ENCODE results near the gene CDH24. TPM values are rescaled to one million over a fixed set of nuclear protein-coding genes. Genes with fewer than 3 reads are reported as not detected.
A peak's percentile ranks its signal among the peaks of the same experiment; 100 is the strongest.

The CDH24 gene
- total RNA-seq, 1 experiment from 2014 or later: 17.9 TPM

- no peaks in the 10 kb centered on the region for H3K9me3 Mint-ChIP-seq
- POLR2A ChIA-PET: interaction anchor here (1.4 to 2.0 kb wide), 2 partner anchors 25 to 51 kb away, joined by 3 to 4 read pairs; partner anchors contain the start of gene AJUBA
- TF ChIP-seq, protein P1, sequence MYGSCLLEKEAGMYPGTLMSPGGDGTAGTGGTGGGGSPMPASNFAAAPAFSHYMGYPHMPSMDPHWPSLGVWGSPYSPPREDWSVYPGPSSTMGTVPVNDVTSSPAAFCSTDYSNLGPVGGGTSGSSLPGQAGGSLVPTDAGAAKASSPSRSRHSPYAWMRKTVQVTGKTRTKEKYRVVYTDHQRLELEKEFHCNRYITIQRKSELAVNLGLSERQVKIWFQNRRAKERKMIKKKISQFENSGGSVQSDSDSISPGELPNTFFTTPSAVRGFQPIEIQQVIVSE (CRISPR knock-in tag; IDR thresholded peaks at IDR 0.05; ENCODE audit: borderline replicate concordance): no peak
- TF ChIP-seq, protein P2, sequence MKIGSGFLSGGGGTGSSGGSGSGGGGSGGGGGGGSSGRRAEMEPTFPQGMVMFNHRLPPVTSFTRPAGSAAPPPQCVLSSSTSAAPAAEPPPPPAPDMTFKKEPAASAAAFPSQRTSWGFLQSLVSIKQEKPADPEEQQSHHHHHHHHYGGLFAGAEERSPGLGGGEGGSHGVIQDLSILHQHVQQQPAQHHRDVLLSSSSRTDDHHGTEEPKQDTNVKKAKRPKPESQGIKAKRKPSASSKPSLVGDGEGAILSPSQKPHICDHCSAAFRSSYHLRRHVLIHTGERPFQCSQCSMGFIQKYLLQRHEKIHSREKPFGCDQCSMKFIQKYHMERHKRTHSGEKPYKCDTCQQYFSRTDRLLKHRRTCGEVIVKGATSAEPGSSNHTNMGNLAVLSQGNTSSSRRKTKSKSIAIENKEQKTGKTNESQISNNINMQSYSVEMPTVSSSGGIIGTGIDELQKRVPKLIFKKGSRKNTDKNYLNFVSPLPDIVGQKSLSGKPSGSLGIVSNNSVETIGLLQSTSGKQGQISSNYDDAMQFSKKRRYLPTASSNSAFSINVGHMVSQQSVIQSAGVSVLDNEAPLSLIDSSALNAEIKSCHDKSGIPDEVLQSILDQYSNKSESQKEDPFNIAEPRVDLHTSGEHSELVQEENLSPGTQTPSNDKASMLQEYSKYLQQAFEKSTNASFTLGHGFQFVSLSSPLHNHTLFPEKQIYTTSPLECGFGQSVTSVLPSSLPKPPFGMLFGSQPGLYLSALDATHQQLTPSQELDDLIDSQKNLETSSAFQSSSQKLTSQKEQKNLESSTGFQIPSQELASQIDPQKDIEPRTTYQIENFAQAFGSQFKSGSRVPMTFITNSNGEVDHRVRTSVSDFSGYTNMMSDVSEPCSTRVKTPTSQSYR (CRISPR knock-in tag; IDR thresholded peaks at IDR 0.05): no peak
- TF ChIP-seq GABPB1 (CRISPR knock-in tag; IDR thresholded peaks at IDR 0.05): 0 out of 2 replicates have a peak, but pooled peaks have one; percentile 13
- CTCF ChIA-PET: interaction anchor here (1.1 to 1.3 kb wide), 2 partner anchors 9 to 27 kb away, joined by 4 read pairs; partner anchors contain the start of gene PSMB11
- DNase-seq (ENCODE audit: low spot score): no peak
- peak overlapping the region; percentile 96 for H3K4me3 Mint-ChIP-seq
- H3K4me1 Mint-ChIP-seq: peaks cover 18% of the 10 kb centered on the region
- no peaks in the 10 kb centered on the region for H3K27me3 Mint-ChIP-seq (ENCODE audit: low read depth)
- no peak for ATAC-seq
- H3K36me3 Mint-ChIP-seq: peaks cover 44% of the 10 kb centered on the region
- peak overlapping the region; percentile 72 for H3K27ac Mint-ChIP-seq
Observed at GRCh38 chr14:23033251-23033727, 24.0 kb downstream of the CDH24 start.

GRCh38 chr14:23030936-23031335 is 26.4 kb downstream of the CDH24 start:
- POLR2A ChIA-PET: no interaction called here
- CTCF ChIA-PET: interaction anchor here (0.9 kb wide), 1 partner anchor 45 kb away, joined by 3 read pairs; no protein-coding TSS in a partner anchor

GRCh38 chr14:23028799-23029198 is 28.5 kb downstream of the CDH24 start:
- H3K27ac Mint-ChIP-seq: no peak overlapping the region; the same call in 1 of the 2 replicates
- no peak overlapping the region for H3K4me3 Mint-ChIP-seq
- TF ChIP-seq ATF6 (CRISPR knock-in tag; IDR thresholded peaks at IDR 0.05) (no peak), CREM (CRISPR knock-in tag; IDR thresholded peaks at IDR 0.05) (no peak), ZNF512 (CRISPR knock-in tag; IDR thresholded peaks at IDR 0.05; ENCODE audit: borderline replicate concordance) (no peak), EMX1 (CRISPR knock-in tag; IDR thresholded peaks at IDR 0.05) (no peak), FOXK1 (CRISPR knock-in tag; IDR thresholded peaks at IDR 0.05) (no peak), GABPB1 (CRISPR knock-in tag; IDR thresholded peaks at IDR 0.05) (no peak), JUN (CRISPR knock-in tag; IDR thresholded peaks at IDR 0.05) (no peak), ETV6 (CRISPR knock-in tag; IDR thresholded peaks at IDR 0.05) (no peak), HMGA2 (CRISPR knock-in tag; IDR thresholded peaks at IDR 0.05) (no peak)
- TF ChIP-seq, protein P1 (CRISPR knock-in tag; IDR thresholded peaks at IDR 0.05; ENCODE audit: borderline replicate concordance): no peak
- TF ChIP-seq, protein P2 (CRISPR knock-in tag; IDR thresholded peaks at IDR 0.05): no peak
- ChIA-PET POLR2A (no interaction called here), CTCF (interaction anchor here (0.6 to 0.9 kb wide), 2 partner anchors 40 to 43 kb away, joined by 3 to 4 read pairs; no protein-coding TSS in a partner anchor)
- peaks cover 22% of the 10 kb centered on the region for H3K4me1 Mint-ChIP-seq
- ATAC-seq: no peak
- DNase-seq (ENCODE audit: low spot score): no peak
- no peaks in the 10 kb centered on the region for H3K27me3 Mint-ChIP-seq (ENCODE audit: low read depth)
- peaks cover 69% of the 10 kb centered on the region for H3K36me3 Mint-ChIP-seq
- H3K9me3 Mint-ChIP-seq: no peaks in the 10 kb centered on the region

More at GRCh38 chr14:23030936-23031335, 26.4 kb downstream of the CDH24 start:
- H3K27me3 Mint-ChIP-seq (ENCODE audit: low read depth): no peaks in the 10 kb centered on the region
- no peak for TF ChIP-seq ZNF423 (CRISPR knock-in tag; IDR thresholded peaks at IDR 0.05)
- TF ChIP-seq, protein P3, sequence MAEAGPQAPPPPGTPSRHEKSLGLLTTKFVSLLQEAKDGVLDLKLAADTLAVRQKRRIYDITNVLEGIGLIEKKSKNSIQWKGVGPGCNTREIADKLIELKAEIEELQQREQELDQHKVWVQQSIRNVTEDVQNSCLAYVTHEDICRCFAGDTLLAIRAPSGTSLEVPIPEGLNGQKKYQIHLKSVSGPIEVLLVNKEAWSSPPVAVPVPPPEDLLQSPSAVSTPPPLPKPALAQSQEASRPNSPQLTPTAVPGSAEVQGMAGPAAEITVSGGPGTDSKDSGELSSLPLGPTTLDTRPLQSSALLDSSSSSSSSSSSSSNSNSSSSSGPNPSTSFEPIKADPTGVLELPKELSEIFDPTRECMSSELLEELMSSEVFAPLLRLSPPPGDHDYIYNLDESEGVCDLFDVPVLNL (CRISPR knock-in tag; IDR thresholded peaks at IDR 0.05; ENCODE audit: borderline replicate concordance, low read depth): no peak
- TF ChIP-seq, protein P4, sequence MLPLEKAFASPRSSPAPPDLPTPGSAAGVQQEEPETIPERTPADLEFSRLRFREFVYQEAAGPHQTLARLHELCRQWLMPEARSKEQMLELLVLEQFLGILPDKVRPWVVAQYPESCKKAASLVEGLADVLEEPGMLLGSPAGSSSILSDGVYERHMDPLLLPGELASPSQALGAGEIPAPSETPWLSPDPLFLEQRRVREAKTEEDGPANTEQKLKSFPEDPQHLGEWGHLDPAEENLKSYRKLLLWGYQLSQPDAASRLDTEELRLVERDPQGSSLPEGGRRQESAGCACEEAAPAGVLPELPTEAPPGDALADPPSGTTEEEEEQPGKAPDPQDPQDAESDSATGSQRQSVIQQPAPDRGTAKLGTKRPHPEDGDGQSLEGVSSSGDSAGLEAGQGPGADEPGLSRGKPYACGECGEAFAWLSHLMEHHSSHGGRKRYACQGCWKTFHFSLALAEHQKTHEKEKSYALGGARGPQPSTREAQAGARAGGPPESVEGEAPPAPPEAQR (CRISPR knock-in tag; IDR thresholded peaks at IDR 0.05): no peak
- DNase-seq (ENCODE audit: low spot score): no peak
- ATAC-seq: no peak
- peaks cover 55% of the 10 kb centered on the region for H3K36me3 Mint-ChIP-seq
- H3K4me1 Mint-ChIP-seq: peaks cover 18% of the 10 kb centered on the region
- H3K27ac Mint-ChIP-seq: no peak overlapping the region
- no peak overlapping the region for H3K4me3 Mint-ChIP-seq
- H3K9me3 Mint-ChIP-seq: no peaks in the 10 kb centered on the region

Measured in WTC11 (cell line).